ENCODE measurements around the gene ZDHHC11B.
A peak's percentile ranks its signal among the peaks of the same experiment; 100 is the strongest.

Gene ZDHHC11B

GRCh38 chr5:673161-673830 is 111.2 kb downstream of the ZDHHC11B start:
- Histone ChIP-seq H3K36me3 (ENCODE audit: control insufficient read depth in 2 of 2, insufficient read depth in 1 of 2, low read length in 2 of 2) (peaks cover 0 to 11% of the 10 kb centered on the region in 2 experiments; a peak in 1 of 3 replicates), H3K27ac (ENCODE audit: extremely low read depth, low read depth, low read length) (peak overlapping the region; percentile 28; the same call in 1 of the 2 replicates), H3K4me3 (ENCODE audit: low read depth, low read length) (no peak overlapping the region), H3K4me1 (ENCODE audit: control insufficient read depth, insufficient read depth, low read length) (peaks cover 19% of the 10 kb centered on the region), H3K9me3 (ENCODE audit: control insufficient read depth, insufficient read depth, low read depth, low read length) (no peaks in the 10 kb centered on the region)
- POLR2A ChIA-PET = interaction anchor here (1.0 to 1.8 kb wide), 3 partner anchors 20 to 402 kb away, joined by 5 to 11 read pairs (median 6); partner anchors contain the start of genes BRD9, PDCD6, TPPP and TRIP13
- CTCF ChIA-PET = interaction anchor here (0.7 to 5.4 kb wide), 8 partner anchors 16 to 495 kb away, joined by 3 to 39 read pairs (median 3); no protein-coding TSS in a partner anchor
- TF ChIP-seq BCL11B (tag by site-specific recombination; IDR thresholded peaks at IDR 0.05; ENCODE audit: low read depth) = peak; percentile 87
- no peak for TF ChIP-seq BCL11A (tag by site-specific recombination; IDR thresholded peaks at IDR 0.05; ENCODE audit: low read depth)
- TF ChIP-seq ZIC2 (tag by site-specific recombination; IDR thresholded peaks at IDR 0.05) = peak; percentile 78
- 0 out of 2 replicates have a peak, but pooled peaks have one; percentile 41 for TF ChIP-seq ZNF423 (tag by site-specific recombination; IDR thresholded peaks at IDR 0.05)
- no peak for TF ChIP-seq ZNF629 (tag by site-specific recombination; IDR thresholded peaks at IDR 0.05)
- TF ChIP-seq ZBTB17 (tag by site-specific recombination; IDR thresholded peaks at IDR 0.05) = 0 out of 2 replicates have a peak, but pooled peaks have one; percentile 19
- TF ChIP-seq GLIS1 (tag by site-specific recombination; IDR thresholded peaks at IDR 0.05) = peak; percentile 99
- peak; percentile 10; the same call in 1 of the 2 replicates for TF ChIP-seq ZFHX2 (tag by site-specific recombination; conservative IDR thresholded peaks at IDR 0.05)
- TF ChIP-seq RBAK (tag by site-specific recombination; IDR thresholded peaks at IDR 0.05) = no peak
- TF ChIP-seq WT1 (tag by site-specific recombination; IDR thresholded peaks at IDR 0.05) = no peak
- peak; percentile 92 for TF ChIP-seq GLIS2 (tag by site-specific recombination; IDR thresholded peaks at IDR 0.05)
- peak; percentile 25; the same call in 1 of the 2 replicates for TF ChIP-seq PATZ1 (tag by site-specific recombination; IDR thresholded peaks at IDR 0.05)

- peaks cover 19% of the 10 kb centered on the region for H3K4me1 ChIP-seq (ENCODE audit: control insufficient read depth, insufficient read depth, low read length)
- H3K9me3 ChIP-seq (ENCODE audit: control insufficient read depth, insufficient read depth, low read depth, low read length) = no peaks in the 10 kb centered on the region
- POLR2A ChIA-PET = interaction anchor here (1.0 to 1.8 kb wide), 3 partner anchors 20 to 401 kb away, joined by 5 to 11 read pairs (median 6); partner anchors contain the start of genes BRD9, PDCD6, TPPP and TRIP13
- peaks cover 0 to 15% of the 10 kb centered on the region in 2 experiments; a peak in 1 of 3 replicates for H3K36me3 ChIP-seq (ENCODE audit: control insufficient read depth in 2 of 2, insufficient read depth in 1 of 2, low read length in 2 of 2)
- H3K4me3 ChIP-seq (ENCODE audit: low read depth, low read length) = no peak overlapping the region
- CTCF ChIA-PET = interaction anchor here (0.6 to 5.4 kb wide), 12 partner anchors 15 to 636 kb away, joined by 3 to 39 read pairs (median 3); no protein-coding TSS in a partner anchor
- H3K27ac ChIP-seq (ENCODE audit: extremely low read depth, low read depth, low read length) = peak overlapping the region; percentile 28; the same call in 1 of the 2 replicates
- TF ChIP-seq ZNF221 (tag by site-specific recombination; IDR thresholded peaks at IDR 0.05; ENCODE audit: borderline replicate concordance) (no peak), PATZ1 (tag by site-specific recombination; IDR thresholded peaks at IDR 0.05) (peak; percentile 79), ZXDB (tag by site-specific recombination; IDR thresholded peaks at IDR 0.05) (0 out of 2 replicates have a peak, but pooled peaks have one; percentile 11), ZNF473 (tag by site-specific recombination; IDR thresholded peaks at IDR 0.05) (no peak), ZBTB8A (tag by site-specific recombination; IDR thresholded peaks at IDR 0.05) (0 out of 2 replicates have a peak, but pooled peaks have one; percentile 20), ZNF266 (tag by site-specific recombination; IDR thresholded peaks at IDR 0.05; ENCODE audit: low read depth) (no peak), SP3 (tag by site-specific recombination; IDR thresholded peaks at IDR 0.05) (no peak), ZBTB44 (tag by site-specific recombination; IDR thresholded peaks at IDR 0.05) (peak; percentile 63), ZNF585B (tag by site-specific recombination; IDR thresholded peaks at IDR 0.05) (no peak), ZNF404 (tag by site-specific recombination; IDR thresholded peaks at IDR 0.05) (no peak), CTCF (tag by site-specific recombination; IDR thresholded peaks at IDR 0.05) (0 out of 2 replicates have a peak, but pooled peaks have one; percentile 14), ZNF311 (tag by site-specific recombination; IDR thresholded peaks at IDR 0.05; ENCODE audit: borderline replicate concordance) (no peak)
Measured at GRCh38 chr5:672329-673160, 112.0 kb downstream of the ZDHHC11B start.
